Upper lobe of left lung (tissue), 4 donors: Measurements from ENCODE around the gene ADH6.

Source experiments
- CTCF ChIP-seq, 6 experiments: fragments of 450-650 bp in 4 of 6; fragments of 200-600 bp in 2 of 6; sonication (generic) in 2 of 6; IDR thresholded peaks; one replicate each; pipeline ENCODE4 v1.5.1; 2016 to 2019; ENCODE audit warnings: antibody characterized with exemption in 6 of 6
- POLR2A ChIP-seq, 4 donors: fragments of 450-650 bp; IDR thresholded peaks; one replicate each; pipeline ENCODE4 v1.5.1; 2016 to 2017; ENCODE audit warnings: antibody characterized with exemption in 4 of 4, mild to moderate bottlenecking in 2 of 4
- POLR2AphosphoS5 ChIP-seq, 2 donors: sonication (generic); formaldehyde crosslinking; IDR thresholded peaks; one replicate each; pipeline ENCODE4 v1.5.1; 2017; ENCODE audit warnings: antibody characterized with exemption in 2 of 2

- TF ChIP-seq POLR2AphosphoS5 (IDR thresholded peaks at IDR 0.05) = no peak
- TF ChIP-seq POLR2A (IDR thresholded peaks at IDR 0.05) = no peak
- no peak for TF ChIP-seq CTCF (IDR thresholded peaks at IDR 0.05)
Observed at GRCh38 chr4:99180382-99181070, 38.5 kb downstream of the ADH6 start.
